Endothelial cell (in vitro differentiated cells): ENCODE measurements around the gene ASAP2. TPM values are rescaled to one million over a fixed set of nuclear protein-coding genes. Genes with fewer than 3 reads are reported as not detected.

Source experiments
- DNase-seq: peaks from one replicate; pipeline ENCODE4 v3.0.0; 2021; ENCODE audit warnings: low spot score
- H3K27ac Mint-ChIP-seq: one replicate; pipeline ENCODE4 v1.8.0; 2021; ENCODE audit warnings: mixed read lengths, inconsistent platforms; ENCODE audit not compliant: unreplicated experiment
- H3K27me3 Mint-ChIP-seq: one replicate; pipeline ENCODE4 v1.8.0; 2021; ENCODE audit warnings: mild to moderate bottlenecking, moderate library complexity, mixed read lengths, inconsistent platforms; ENCODE audit not compliant: unreplicated experiment
- H3K36me3 Mint-ChIP-seq: one replicate; pipeline ENCODE4 v1.8.0; 2021; ENCODE audit warnings: mild to moderate bottlenecking, low read depth, mixed read lengths, inconsistent platforms; ENCODE audit not compliant: unreplicated experiment
- H3K4me1 Mint-ChIP-seq: one replicate; pipeline ENCODE4 v1.8.0; 2021; ENCODE audit warnings: mild to moderate bottlenecking, mixed read lengths, inconsistent platforms; ENCODE audit not compliant: unreplicated experiment
- H3K4me3 Mint-ChIP-seq: one replicate; pipeline ENCODE4 v1.8.0; 2021; ENCODE audit warnings: mild to moderate bottlenecking, mixed read lengths, inconsistent platforms; ENCODE audit not compliant: unreplicated experiment
- H3K9me3 Mint-ChIP-seq: one replicate; pipeline ENCODE4 v1.8.0; 2021; ENCODE audit warnings: mixed read lengths, inconsistent platforms; ENCODE audit not compliant: unreplicated experiment
- CTCF ChIP-seq: fragments of 200-600 bp; sonication (generic); IDR thresholded peaks from one replicate; pipeline ENCODE4 v1.5.0; 2021; ENCODE audit warnings: antibody characterized with exemption; ENCODE audit not compliant: unreplicated experiment
- total RNA-seq: library from RNA; stranded (reverse); fragmentation: NEBNext Ultra II Directional; extraction: Animal tissue kit (Norgen Biotek cat#: 25700); gene quantifications from one replicate; pipeline ENCODE4 v1.2.1, GENCODE V29; 2021; ENCODE audit not compliant: unreplicated experiment

ASAP2 gene
- total RNA-seq, 1 donor from 2014 or later = 31.8 TPM

- TF ChIP-seq CTCF = no peak
- H3K9me3 Mint-ChIP-seq = no peaks in the 10 kb centered on the region
- no peak overlapping the region for H3K27ac Mint-ChIP-seq
- H3K4me1 Mint-ChIP-seq = peaks cover 94% of the 10 kb centered on the region
- H3K36me3 Mint-ChIP-seq = no peaks in the 10 kb centered on the region
- DNase-seq = no peak
- no peak overlapping the region for H3K4me3 Mint-ChIP-seq
- H3K27me3 Mint-ChIP-seq = peaks cover 6% of the 10 kb centered on the region
Measured at GRCh38 chr2:9230051-9230802, 23.6 kb downstream of the ASAP2 start.

GRCh38 chr2:9230881-9231280, 24.3 kb downstream of the ASAP2 start:
- no peak for TF ChIP-seq CTCF

DNA sequence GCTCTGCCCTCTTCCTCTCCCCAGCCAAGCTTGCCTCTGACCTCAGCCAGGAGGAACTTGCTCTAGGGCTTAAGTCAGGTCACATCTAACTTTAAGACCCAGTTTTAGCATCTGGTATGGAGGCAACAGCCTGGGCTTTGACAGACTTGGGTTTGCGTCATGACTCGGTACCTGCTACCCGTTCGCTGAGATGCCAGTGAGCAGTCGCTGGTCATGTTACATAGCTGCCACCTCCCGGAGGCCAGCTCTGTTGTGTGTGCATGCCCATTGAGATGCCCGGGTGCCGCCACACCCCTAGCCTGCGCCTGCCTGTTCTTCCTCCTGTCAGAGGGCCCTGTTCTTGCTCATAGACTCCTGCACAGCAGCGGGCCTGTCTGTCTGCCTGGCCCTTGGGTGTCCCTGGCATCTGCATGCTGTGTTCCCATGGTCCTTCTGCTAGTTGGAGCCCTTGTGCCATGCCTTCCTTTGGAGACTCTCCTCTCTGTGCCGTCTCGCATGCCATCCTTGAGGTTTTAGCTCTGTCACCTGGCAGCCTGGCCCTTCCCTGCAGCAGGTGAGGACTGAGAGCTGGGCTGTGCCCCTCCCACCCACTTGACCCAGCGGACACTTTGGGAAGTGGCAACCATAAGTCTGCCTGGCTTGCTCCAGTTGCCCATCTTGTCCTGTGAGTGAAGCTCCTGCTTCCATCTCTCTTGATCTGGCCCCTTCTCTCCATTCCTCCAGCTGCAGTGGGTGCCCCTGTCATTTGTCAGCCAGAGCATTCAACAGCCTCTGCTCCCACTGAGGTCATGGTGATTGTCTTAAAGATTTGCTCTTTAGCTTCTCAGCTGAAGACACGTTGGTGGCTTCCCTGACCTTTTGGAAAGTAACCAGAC, 24.9 kb downstream of the ASAP2 start:
- Mint-ChIP-seq H3K27me3 (peaks cover 8% of the 10 kb centered on the region), H3K9me3 (no peaks in the 10 kb centered on the region), H3K4me1 (peaks cover 93% of the 10 kb centered on the region), H3K27ac (peak overlapping the region; percentile 32), H3K4me3 (peak overlapping the region; percentile 61), H3K36me3 (peaks cover 3% of the 10 kb centered on the region)
- no peak for TF ChIP-seq CTCF
- DNase-seq = no peak

More at GRCh38 chr2:9230881-9231280, 24.3 kb downstream of the ASAP2 start:
- Mint-ChIP-seq H3K27ac (no peak overlapping the region), H3K4me3 (peak overlapping the region; percentile 61), H3K27me3 (peaks cover 6% of the 10 kb centered on the region), H3K4me1 (peaks cover 94% of the 10 kb centered on the region), H3K9me3 (no peaks in the 10 kb centered on the region), H3K36me3 (no peaks in the 10 kb centered on the region)
- no peak for DNase-seq

DNA sequence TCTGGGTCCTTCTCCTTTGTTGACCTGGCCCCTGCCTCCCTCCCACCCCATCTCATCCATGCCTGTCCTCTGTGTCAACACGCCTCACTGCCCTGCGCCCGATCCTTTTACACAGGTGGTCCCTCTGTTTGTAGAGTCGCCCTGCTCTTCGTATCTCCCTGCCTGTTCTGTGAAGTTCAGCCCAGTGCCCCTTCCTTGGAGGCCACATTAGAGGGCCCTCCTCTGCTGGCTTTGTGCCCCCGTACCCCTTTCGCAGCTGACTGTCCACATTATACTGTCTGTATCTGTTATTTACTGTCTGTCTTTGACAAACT, 25.5 kb downstream of the ASAP2 start:
- Mint-ChIP-seq H3K27me3 (peaks cover 8% of the 10 kb centered on the region), H3K4me3 (no peak overlapping the region), H3K27ac (no peak overlapping the region)

More for the DNA sequence above, 25.5 kb downstream of the ASAP2 start:
- Mint-ChIP-seq H3K36me3 (peaks cover 3% of the 10 kb centered on the region), H3K4me1 (peaks cover 93% of the 10 kb centered on the region), H3K9me3 (no peaks in the 10 kb centered on the region)
- no peak for TF ChIP-seq CTCF
- no peak for DNase-seq
